GM18520 (cell line): ENCODE data around the gene LRP5.
A peak's percentile ranks its signal among the peaks of the same experiment; 100 is the strongest.

Experiments
- ATAC-seq: cut with Tn5 transposase; IDR thresholded peaks from one replicate; pipeline ENCODE4 v1.9.1; 2021; ENCODE audit not compliant: unreplicated experiment

The LRP5 gene

GRCh38 chr11:68312117-68312779, at the start of gene LRP5:
Gene LRP5 (plus strand): TSS chr11:68312591. CDS start chr11:68312715, 124 bp downstream.
- ATAC-seq: no peak

DNA sequence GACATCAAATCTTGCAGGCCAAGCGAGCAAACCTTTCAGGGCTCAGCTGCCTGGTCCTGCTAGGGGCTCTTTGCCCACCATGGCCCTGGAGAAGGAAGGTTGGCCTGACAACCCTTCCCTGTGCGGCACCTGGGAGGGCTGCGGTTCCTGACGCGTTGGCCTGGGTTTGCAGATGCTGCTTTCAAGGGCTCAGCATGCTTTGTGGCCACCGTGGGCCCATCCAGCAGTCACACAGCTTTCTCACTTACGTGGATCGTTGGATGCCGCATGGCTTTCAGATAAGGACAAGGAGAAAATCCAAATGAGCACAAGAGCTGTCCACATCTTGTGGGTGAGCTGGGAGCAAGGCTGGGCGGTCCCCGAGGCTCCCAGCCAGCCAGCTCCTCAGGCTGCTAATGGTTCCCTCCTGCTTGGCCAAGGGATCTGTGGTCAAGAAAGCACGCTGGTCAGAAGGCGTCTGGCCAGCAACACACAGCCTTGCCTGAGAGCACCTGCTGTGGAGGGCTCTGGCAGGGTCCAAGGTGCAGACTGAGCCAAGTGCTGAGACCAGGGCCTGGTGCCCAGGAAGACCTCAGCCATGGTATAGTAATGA, 48.9 kb upstream of the LRP5 start:
- ATAC-seq: no peak

DNA sequence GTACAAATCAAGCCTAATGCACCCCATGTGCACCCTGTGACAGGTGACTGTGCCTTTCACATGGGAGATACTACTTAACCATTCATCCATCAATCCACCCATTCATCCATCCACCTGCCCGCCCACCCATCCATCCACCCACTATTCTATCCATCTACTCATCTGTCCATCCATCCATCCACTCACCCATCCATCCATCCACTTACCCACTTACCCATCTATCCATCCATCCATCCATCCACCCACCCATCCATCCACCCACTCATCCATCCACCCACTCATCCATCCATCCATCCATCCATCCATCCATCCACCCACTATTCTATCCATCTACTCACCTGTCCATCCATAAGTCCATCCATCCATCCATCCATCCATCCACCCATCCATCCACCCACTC, 48.1 kb upstream of the LRP5 start:
- ATAC-seq: no peak

DNA sequence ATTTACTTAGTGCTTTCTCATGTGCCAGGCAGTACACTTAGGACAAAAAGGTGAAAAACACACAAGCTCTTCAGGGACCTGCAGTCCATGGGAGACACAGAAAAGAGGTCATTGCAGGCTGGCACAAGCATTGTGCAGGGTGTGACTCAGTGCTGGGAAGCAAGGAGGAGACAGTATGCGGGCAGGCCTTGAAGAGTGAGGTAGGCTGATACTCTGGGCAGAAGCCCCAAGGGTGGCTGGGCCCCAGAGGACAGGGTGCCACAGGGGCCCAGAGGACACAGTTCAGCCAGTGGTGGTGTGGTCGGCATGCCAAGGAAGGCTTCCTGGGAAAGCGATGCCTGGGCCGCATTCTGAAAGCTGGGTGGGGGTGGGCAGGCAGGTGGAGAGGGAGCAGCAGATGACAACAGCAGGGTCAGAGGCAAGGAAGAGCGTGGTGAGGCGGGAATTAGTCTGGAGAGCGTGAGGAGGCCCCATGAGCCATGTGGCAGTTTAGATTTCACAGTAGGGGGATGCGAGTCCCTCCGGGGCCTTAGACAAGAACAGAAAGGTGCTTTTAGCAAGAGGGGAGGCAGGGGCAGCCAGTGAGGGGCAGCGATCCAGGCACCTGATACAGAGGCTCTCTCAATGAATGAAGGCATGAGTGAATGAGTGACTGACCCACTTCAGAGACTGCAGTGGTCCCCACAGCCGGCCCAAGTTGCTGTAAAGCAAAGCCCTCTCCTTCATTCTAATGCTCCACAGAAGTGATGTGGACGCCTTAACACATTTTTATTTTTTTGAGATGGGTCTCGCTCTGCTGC, 47.5 kb upstream of the LRP5 start:
- no peak for ATAC-seq

GRCh38 chr11:68266121-68266891, 46.1 kb upstream of the LRP5 start:
- peak; percentile 42 for ATAC-seq

DNA sequence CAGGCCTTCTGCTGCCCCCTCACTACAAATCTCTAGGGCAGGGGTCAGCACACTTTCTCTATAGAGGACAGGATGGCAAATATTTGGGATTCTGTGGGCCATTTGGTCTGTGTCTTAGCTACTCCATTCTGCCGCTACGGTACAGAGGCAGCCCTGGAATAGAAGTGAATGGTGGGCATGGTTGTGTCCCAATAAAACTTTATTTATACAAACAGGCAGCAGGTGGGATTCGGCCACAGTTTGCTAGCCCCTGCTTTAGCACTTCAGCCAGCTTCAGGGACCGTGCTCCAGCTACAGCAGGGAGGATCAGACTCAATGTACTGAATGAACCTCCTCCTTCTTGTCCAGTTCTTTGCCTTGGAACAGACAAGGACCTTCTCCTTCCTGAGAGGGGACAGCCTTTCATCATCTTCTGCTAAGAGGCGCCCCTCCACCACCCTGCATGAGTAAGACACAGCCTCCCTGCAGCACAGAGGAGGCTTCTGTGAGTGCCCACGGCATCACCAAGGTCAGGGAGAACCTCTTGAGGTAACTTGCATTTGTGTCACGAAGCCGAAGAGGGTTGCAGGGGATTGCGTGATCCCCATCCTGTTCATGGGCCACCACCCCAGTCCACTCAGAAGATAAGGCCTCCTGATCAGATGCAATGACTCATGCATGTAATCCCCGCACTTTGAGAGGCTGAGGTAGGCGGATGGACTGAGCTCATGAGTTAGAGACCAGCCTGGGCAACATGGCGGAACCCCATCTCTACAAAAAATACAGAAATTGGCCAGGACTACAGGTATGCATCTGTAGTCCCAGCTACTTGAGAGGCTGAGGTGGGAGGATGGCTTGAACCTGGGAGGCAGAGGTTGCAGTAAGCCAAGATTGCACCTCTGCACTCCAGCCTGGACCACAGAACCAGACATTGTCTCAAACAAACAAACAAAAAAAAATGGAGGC, 45.2 kb upstream of the LRP5 start:
- ATAC-seq: no peak

DNA sequence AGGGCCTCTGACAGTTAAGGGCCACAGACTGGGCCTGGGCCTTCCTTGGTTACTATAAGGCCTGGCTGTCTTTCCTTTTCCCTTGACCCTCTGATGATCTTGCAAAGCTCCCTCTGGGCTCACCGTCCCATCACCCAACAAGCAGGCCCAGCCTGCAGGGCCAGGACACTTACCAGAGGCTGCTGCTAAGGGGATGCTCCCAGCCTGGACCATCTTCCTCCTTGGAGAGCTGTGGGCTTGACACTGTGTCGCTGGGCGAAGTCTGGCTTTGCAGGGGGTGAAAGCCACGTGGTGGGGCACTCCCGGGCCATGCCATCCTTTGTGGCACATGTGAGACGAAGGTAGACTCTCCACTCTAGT, 44.5 kb upstream of the LRP5 start:
- ATAC-seq: no peak

DNA sequence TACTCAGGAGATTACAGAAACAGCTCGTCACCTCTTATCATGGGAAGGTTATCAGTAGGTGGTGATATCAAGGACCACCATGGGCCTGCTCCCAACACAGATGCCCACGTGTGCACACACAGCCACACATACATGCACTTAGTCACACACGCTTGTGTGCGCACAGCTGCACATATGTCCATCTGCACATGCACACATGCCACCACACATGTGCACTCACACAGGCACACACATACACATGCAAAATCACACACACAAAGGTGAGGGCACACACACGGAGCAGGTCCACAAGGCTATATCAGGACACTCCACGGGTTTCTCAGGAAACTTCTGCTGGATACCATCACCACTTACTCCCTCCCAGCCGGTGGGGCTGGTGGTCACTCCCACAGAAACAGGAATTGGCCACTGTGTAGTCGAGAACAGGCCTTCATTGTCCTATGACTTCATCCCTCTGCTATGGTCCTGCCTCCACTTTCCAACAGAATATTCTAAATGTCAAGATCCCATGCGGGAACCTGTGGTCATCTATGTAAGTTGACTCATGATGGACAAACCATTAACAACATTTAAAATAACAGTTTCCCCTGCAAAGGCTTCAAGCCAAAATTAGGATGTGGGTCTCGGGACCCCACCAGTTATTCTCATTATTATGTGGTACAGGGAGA, 42.8 kb upstream of the LRP5 start:
- ATAC-seq: no peak

DNA sequence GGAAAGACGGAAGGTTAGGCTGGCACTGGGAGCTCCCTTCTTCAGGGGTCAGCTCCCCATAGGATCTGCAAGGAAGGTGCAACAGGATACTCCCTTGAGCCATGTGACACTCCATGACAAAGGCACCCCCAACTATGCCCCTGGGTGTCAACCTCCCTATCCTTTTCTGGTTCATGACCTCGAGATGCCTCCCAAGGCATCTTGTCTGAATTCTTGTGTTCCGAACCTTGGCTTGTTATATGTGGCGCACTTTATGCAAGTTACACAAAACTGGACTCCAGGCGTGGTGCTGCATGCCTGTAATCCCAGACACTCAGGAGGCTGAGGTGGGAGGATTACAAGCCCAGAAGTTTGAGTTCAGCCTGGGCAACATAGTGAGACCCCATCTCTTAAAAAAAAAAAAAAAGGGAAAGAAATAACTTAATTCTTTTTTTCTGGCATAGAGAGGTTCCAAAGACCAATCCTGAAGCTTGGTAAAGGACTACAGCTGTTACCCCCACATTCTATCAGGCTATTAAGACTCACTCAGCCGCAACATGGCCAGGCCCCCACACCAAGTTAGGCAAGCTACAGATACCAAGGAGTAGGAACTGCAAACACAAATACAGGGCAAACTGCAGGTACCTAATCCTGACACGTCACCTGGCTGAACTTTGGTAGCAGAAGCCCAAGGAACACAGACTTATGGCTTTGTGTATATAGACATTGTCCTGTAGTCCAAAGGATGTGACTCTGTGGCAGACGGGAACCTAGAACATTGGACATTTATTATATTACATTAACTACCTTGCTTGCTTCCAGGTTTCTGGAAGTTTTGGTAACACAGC, 42.0 kb upstream of the LRP5 start:
- ATAC-seq: no peak

- ATAC-seq: no peak
Observed at GRCh38 chr11:68271023-68271780, 41.2 kb upstream of the LRP5 start.

GRCh38 chr11:68271781-68272608, 40.4 kb upstream of the LRP5 start, which contains the start of gene C11orf24:
Gene C11orf24 (minus strand): TSS chr11:68271973. CDS start chr11:68263767, 8,206 bp downstream.
- ATAC-seq: peak; percentile 67

GRCh38 chr11:68273026-68273738, 39.2 kb upstream of the LRP5 start:
- ATAC-seq: no peak

- no peak for ATAC-seq
Observed at GRCh38 chr11:68274306-68274705, 38.1 kb upstream of the LRP5 start.

- no peak for ATAC-seq
Observed at GRCh38 chr11:68275721-68276507, 36.5 kb upstream of the LRP5 start.

- no peak for ATAC-seq
Observed at GRCh38 chr11:68276861-68277260, 35.5 kb upstream of the LRP5 start.

GRCh38 chr11:68279676-68280075, 32.7 kb upstream of the LRP5 start:
- ATAC-seq: no peak
